ENCODE data around the gene ZC3H8.

GRCh38 chr2:112174383-112174782 lies 80.5 kb downstream of the ZC3H8 start:
- TF ChIP-seq EZH2 (IDR thresholded peaks at IDR 0.05; ENCODE audit: insufficient read depth, poor library complexity, severe bottlenecking) (no peak), EZH2phosphoT487 (IDR thresholded peaks at IDR 0.05; ENCODE audit: insufficient read depth, low read depth) (no peak)
